SK-N-SH (cell line): Measurements from ENCODE around the gene OGDH. TPM values are rescaled to one million over a fixed set of nuclear protein-coding genes. Genes with fewer than 3 reads are reported as not detected.

Experiments
- CTCF ChIA-PET: fragments of 300-600, 350-600 bp; formaldehyde crosslinking; extraction: SDS; loops from one replicate; lab custom pipeline; 2021; lab: Yijun Ruan, JAX
- POLR2A ChIA-PET: fragments of 350-600 bp; sonication (Branson Sonifier 250); formaldehyde crosslinking; extraction: SDS; loops from one replicate; lab custom pipeline; 2020; ENCODE audit warnings: antibody characterized with exemption, inconsistent platforms; lab: Yijun Ruan, JAX
- DNase-seq: peaks from one replicate; pipeline ENCODE4 v3.0.0; 2012
- H2AFZ ChIP-seq: fragments of 200-600 bp; sonication (generic); 2 replicates; pipeline ENCODE4 v1.8.1; 2016; ENCODE audit warnings: antibody characterized with exemption, mild to moderate bottlenecking, low read depth
- H3F3A ChIP-seq: fragments of 200-600 bp; sonication (generic); replicated peaks from 2 replicates; pipeline ENCODE3; 2016; ENCODE audit warnings: antibody characterized with exemption, mild to moderate bottlenecking; ENCODE audit not compliant: insufficient read depth
- H3K27ac ChIP-seq, 2 experiments: fragments of 200-500 bp in 1 of 2; fragments of 200-600 bp in 1 of 2; sonication (Bioruptor generic) in 1 of 2; sonication (generic), shearing (Covaris generic) in 1 of 2; 2 replicates each; pipeline versions ENCODE4 v1.5.1 to v1.6.1; 2014 to 2016; ENCODE audit warnings: low read depth in 2 of 2, inconsistent platforms in 1 of 2, low read length in 1 of 2, mild to moderate bottlenecking in 1 of 2, mixed read lengths in 1 of 2
- H3K27me3 ChIP-seq: fragments of 200-600 bp; sonication (generic), shearing (Covaris generic); 2 replicates; pipeline ENCODE4 v1.6.1; 2016; ENCODE audit warnings: mixed run types; ENCODE audit not compliant: insufficient read depth
- H3K36me3 ChIP-seq, 2 experiments: fragments of 200-500 bp in 1 of 2; fragments of 200-600 bp in 1 of 2; sonication (Bioruptor generic) in 1 of 2; sonication (generic) in 1 of 2; replicated peaks in 1 of 2; 2 replicates each; pipeline versions ENCODE3 to v1.5.1; 2014 to 2016; ENCODE audit warnings: low read length in 1 of 2, mild to moderate bottlenecking in 1 of 2; ENCODE audit not compliant: insufficient read depth in 2 of 2, control insufficient read depth in 1 of 2
- H3K4me1 ChIP-seq, 2 experiments: fragments of 200-500 bp in 1 of 2; fragments of 200-600 bp in 1 of 2; sonication (Bioruptor generic) in 1 of 2; sonication (generic), shearing (Covaris generic) in 1 of 2; 2 replicates each; pipeline versions ENCODE4 v1.5.1 to v1.6.1; 2014 to 2016; ENCODE audit warnings: low read depth in 1 of 2, low read length in 1 of 2, mixed run types in 1 of 2; ENCODE audit not compliant: insufficient read depth in 2 of 2, control insufficient read depth in 1 of 2
- H3K4me2 ChIP-seq: fragments of 200-600 bp; sonication (generic), shearing (Covaris generic); 2 replicates; pipeline ENCODE4 v1.6.1; 2017; ENCODE audit warnings: mixed run types
- H3K4me3 ChIP-seq, 2 experiments: fragments of 200-500 bp in 1 of 2; fragments of 200-600 bp in 1 of 2; sonication (Bioruptor generic) in 1 of 2; sonication (generic), shearing (Covaris generic) in 1 of 2; 2 replicates each; pipeline versions ENCODE4 v1.5.1 to v1.8.1; 2014 to 2016; ENCODE audit warnings: low read depth in 2 of 2, inconsistent platforms in 1 of 2, low read length in 1 of 2, mild to moderate bottlenecking in 1 of 2, mixed read lengths in 1 of 2, moderate library complexity in 1 of 2
- H3K79me2 ChIP-seq: fragments of 200-600 bp; sonication (generic); 2 replicates; pipeline ENCODE4 v1.8.1; 2017; ENCODE audit warnings: mild to moderate bottlenecking; ENCODE audit not compliant: insufficient read depth
- H3K9ac ChIP-seq: fragments of 200-600 bp; sonication (generic); 2 replicates; pipeline ENCODE4 v1.6.1; 2017; ENCODE audit warnings: mixed run types
- H3K9me2 ChIP-seq: fragments of 200-600 bp; sonication (generic); 2 replicates; pipeline ENCODE4 v1.6.1; 2017; ENCODE audit warnings: mixed run types
- H3K9me3 ChIP-seq: fragments of 200-600 bp; sonication (generic); 2 replicates; pipeline ENCODE4 v1.6.1; 2017; ENCODE audit warnings: mixed run types, mild to moderate bottlenecking, moderate library complexity
- H4K20me1 ChIP-seq: fragments of 200-600 bp; sonication (generic); 2 replicates; pipeline ENCODE4 v1.6.1; 2017; ENCODE audit warnings: mild to moderate bottlenecking, mixed run types; ENCODE audit not compliant: insufficient read depth
- CHD2 ChIP-seq: fragments of 150-350 bp; IDR thresholded peaks from 2 replicates; pipeline ENCODE4 v1.6.1; 2018; ENCODE audit warnings: low read length; ENCODE audit not compliant: partially characterized antibody
- ELF1 ChIP-seq: IDR thresholded peaks from 2 replicates; pipeline ENCODE4 v1.4.0; 2012
- EP300 ChIP-seq, 2 experiments: IDR thresholded peaks; 2 replicates each; pipeline versions ENCODE4 v1.4.0 to v1.6.1; 2012; ENCODE audit warnings: borderline replicate concordance in 1 of 2, low read depth in 1 of 2, low read length in 1 of 2
- EZH2phosphoT487 ChIP-seq: fragments of 200-600 bp; sonication (generic); IDR thresholded peaks from 2 replicates; pipeline ENCODE4 v1.6.1; 2017; ENCODE audit warnings: low read depth, mixed run types, mild to moderate bottlenecking, antibody characterized with exemption, moderate library complexity, borderline replicate concordance
- FOSL2 ChIP-seq: IDR thresholded peaks from 2 replicates; pipeline ENCODE4 v1.4.0; 2012; ENCODE audit warnings: low read depth, mild to moderate bottlenecking, moderate library complexity, borderline replicate concordance
- FOXM1 ChIP-seq: IDR thresholded peaks from 2 replicates; pipeline ENCODE4 v1.4.0; 2012; ENCODE audit warnings: low read depth, mild to moderate bottlenecking
- GATA2 ChIP-seq: sonication (generic); formaldehyde crosslinking; IDR thresholded peaks from 2 replicates; pipeline ENCODE4 v1.5.0; 2020; ENCODE audit warnings: mild to moderate bottlenecking, missing genetic modification reagents
- POLR2AphosphoS5 ChIP-seq: IDR thresholded peaks from 2 replicates; pipeline ENCODE4 v1.6.1; 2012; ENCODE audit warnings: low read depth, low read length
- RCOR1 ChIP-seq: fragments of 150-350 bp; IDR thresholded peaks from 2 replicates; pipeline ENCODE4 v1.6.1; 2017; ENCODE audit warnings: antibody characterized with exemption, low read length
- SIN3A ChIP-seq: IDR thresholded peaks from 2 replicates; pipeline ENCODE4 v1.6.1; 2012; ENCODE audit warnings: low read depth, mild to moderate bottlenecking, low read length, moderate library complexity, borderline replicate concordance
- SMC3 ChIP-seq: IDR thresholded peaks from 2 replicates; pipeline ENCODE4 v1.6.1; 2012; ENCODE audit warnings: low read depth, low read length, improper control_type of control experiment
- TAF1 ChIP-seq: IDR thresholded peaks from 2 replicates; pipeline ENCODE4 v1.6.1; 2012; ENCODE audit warnings: low read depth, mild to moderate bottlenecking, low read length, moderate library complexity, borderline replicate concordance
- USF1 ChIP-seq: IDR thresholded peaks from 2 replicates; pipeline ENCODE4 v1.4.0; 2012; ENCODE audit warnings: low read depth, borderline replicate concordance
- WGBS: methylation state at CpG from one replicate; pipeline ENCODE4 v1.1.6; 2017; ENCODE audit warnings: low lambda C conversion rate; 5-methylcytosine and 5-hydroxymethylcytosine counted together
- polyA plus RNA-seq, 3 experiments: library from polyadenylated mRNA; depleted of rRNA; stranded (reverse); fragments of >200 nt; gene quantifications; 2 replicates each; pipeline ENCODE4 v1.2.3, GENCODE V29; 2012
- TF ChIP-seq, protein P1 (sequence below): fragments of 150-350 bp; IDR thresholded peaks from 2 replicates; pipeline ENCODE4 v1.6.1; 2016; ENCODE audit warnings: mild to moderate bottlenecking, low read depth, low read length
- TF ChIP-seq, protein P2 (sequence below): IDR thresholded peaks from 2 replicates; pipeline ENCODE4 v1.4.0; 2012; ENCODE audit warnings: low read depth, borderline replicate concordance
- TF ChIP-seq, protein P3 (sequence below): fragments of 200-600 bp; sonication (generic); IDR thresholded peaks from 2 replicates; pipeline ENCODE4 v1.6.1; 2017; ENCODE audit warnings: antibody characterized with exemption, mild to moderate bottlenecking, moderate library complexity
- TF ChIP-seq, protein P4 (sequence below): IDR thresholded peaks from 2 replicates; pipeline ENCODE4 v1.4.0; 2012; ENCODE audit warnings: low read depth

OGDH gene
- polyA plus RNA-seq, 1 of the 3 experiments (the other 2 are of a cell fraction): 69.4 TPM

- no peak for TF ChIP-seq GATA2 (CRISPR knock-in tag)
- TF ChIP-seq EZH2phosphoT487: no peak
- no peak for TF ChIP-seq SMC3
- TF ChIP-seq FOXM1: no peak
- TF ChIP-seq, protein P1, sequence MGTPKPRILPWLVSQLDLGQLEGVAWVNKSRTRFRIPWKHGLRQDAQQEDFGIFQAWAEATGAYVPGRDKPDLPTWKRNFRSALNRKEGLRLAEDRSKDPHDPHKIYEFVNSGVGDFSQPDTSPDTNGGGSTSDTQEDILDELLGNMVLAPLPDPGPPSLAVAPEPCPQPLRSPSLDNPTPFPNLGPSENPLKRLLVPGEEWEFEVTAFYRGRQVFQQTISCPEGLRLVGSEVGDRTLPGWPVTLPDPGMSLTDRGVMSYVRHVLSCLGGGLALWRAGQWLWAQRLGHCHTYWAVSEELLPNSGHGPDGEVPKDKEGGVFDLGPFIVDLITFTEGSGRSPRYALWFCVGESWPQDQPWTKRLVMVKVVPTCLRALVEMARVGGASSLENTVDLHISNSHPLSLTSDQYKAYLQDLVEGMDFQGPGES: no peak
- no peak for TF ChIP-seq EP300 (IDR thresholded peaks at IDR 0.05; ENCODE audit: borderline replicate concordance in 1 of 2, low read depth in 1 of 2, low read length in 1 of 2)
- no peak; the same call in 1 of the 2 replicates for TF ChIP-seq USF1
- TF ChIP-seq, protein P2, sequence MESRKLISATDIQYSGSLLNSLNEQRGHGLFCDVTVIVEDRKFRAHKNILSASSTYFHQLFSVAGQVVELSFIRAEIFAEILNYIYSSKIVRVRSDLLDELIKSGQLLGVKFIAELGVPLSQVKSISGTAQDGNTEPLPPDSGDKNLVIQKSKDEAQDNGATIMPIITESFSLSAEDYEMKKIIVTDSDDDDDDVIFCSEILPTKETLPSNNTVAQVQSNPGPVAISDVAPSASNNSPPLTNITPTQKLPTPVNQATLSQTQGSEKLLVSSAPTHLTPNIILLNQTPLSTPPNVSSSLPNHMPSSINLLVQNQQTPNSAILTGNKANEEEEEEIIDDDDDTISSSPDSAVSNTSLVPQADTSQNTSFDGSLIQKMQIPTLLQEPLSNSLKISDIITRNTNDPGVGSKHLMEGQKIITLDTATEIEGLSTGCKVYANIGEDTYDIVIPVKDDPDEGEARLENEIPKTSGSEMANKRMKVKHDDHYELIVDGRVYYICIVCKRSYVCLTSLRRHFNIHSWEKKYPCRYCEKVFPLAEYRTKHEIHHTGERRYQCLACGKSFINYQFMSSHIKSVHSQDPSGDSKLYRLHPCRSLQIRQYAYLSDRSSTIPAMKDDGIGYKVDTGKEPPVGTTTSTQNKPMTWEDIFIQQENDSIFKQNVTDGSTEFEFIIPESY: no peak
- TF ChIP-seq, protein P3, sequence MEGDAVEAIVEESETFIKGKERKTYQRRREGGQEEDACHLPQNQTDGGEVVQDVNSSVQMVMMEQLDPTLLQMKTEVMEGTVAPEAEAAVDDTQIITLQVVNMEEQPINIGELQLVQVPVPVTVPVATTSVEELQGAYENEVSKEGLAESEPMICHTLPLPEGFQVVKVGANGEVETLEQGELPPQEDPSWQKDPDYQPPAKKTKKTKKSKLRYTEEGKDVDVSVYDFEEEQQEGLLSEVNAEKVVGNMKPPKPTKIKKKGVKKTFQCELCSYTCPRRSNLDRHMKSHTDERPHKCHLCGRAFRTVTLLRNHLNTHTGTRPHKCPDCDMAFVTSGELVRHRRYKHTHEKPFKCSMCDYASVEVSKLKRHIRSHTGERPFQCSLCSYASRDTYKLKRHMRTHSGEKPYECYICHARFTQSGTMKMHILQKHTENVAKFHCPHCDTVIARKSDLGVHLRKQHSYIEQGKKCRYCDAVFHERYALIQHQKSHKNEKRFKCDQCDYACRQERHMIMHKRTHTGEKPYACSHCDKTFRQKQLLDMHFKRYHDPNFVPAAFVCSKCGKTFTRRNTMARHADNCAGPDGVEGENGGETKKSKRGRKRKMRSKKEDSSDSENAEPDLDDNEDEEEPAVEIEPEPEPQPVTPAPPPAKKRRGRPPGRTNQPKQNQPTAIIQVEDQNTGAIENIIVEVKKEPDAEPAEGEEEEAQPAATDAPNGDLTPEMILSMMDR: no peak
- TF ChIP-seq FOSL2: no peak
- no peak for TF ChIP-seq ELF1
- TF ChIP-seq SIN3A: no peak
- TF ChIP-seq, protein P4, sequence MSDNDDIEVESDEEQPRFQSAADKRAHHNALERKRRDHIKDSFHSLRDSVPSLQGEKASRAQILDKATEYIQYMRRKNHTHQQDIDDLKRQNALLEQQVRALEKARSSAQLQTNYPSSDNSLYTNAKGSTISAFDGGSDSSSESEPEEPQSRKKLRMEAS: no peak
- no peak for TF ChIP-seq TAF1
- no peak for TF ChIP-seq RCOR1
- no peak for TF ChIP-seq CHD2
- TF ChIP-seq POLR2AphosphoS5: no peak
- Histone ChIP-seq H4K20me1 (no peaks in the 10 kb centered on the region), H3K9me3 (no peaks in the 10 kb centered on the region), H3K9me2 (no peaks in the 10 kb centered on the region), H3K27me3 (no peaks in the 10 kb centered on the region), H3K36me3 (peaks cover 20 to 28% of the 10 kb centered on the region in 2 experiments), H3K79me2 (no peaks in the 10 kb centered on the region), H3K9ac (no peak overlapping the region), H3K27ac (no peak overlapping the region), H3K4me2 (no peak overlapping the region), H3K4me1 (peaks cover 0 to 7% of the 10 kb centered on the region in 2 experiments; a peak in 1 of 4 replicates), H3F3A (no peaks in the 10 kb centered on the region), H2AFZ (no peak overlapping the region), H3K4me3 (no peak overlapping the region)
- ChIA-PET POLR2A (no interaction called here), CTCF (no interaction called here)
- WGBS: 96% methylated on average over 4 of the region's 4 CpGs
- no peak for DNase-seq
These were observed 70.3 kb downstream of the OGDH start for GRCh38 chr7:44676776-44677175.
